ENCODE measurements around the gene PLA2G4E.

GRCh38 chr15:41982133-41982930 lies 38.5 kb downstream of the PLA2G4E start:
- TF ChIP-seq EZH2phosphoT487 (IDR thresholded peaks at IDR 0.05; ENCODE audit: borderline replicate concordance, low read length) (no peak), CTCF (conservative IDR thresholded peaks at IDR 0.05; ENCODE audit: low read depth, low read length) (no peak), EZH2 (IDR thresholded peaks at IDR 0.05; ENCODE audit: low read length, unreplicated experiment) (no peak)
